GM19467 (cell line): ENCODE measurements around the gene BAX.

Experiments
- ATAC-seq: cut with Tn5 transposase; IDR thresholded peaks from one replicate; pipeline ENCODE4 v1.9.1; 2021; ENCODE audit warnings: mild to moderate bottlenecking, moderate library complexity; ENCODE audit not compliant: unreplicated experiment

The BAX gene

DNA sequence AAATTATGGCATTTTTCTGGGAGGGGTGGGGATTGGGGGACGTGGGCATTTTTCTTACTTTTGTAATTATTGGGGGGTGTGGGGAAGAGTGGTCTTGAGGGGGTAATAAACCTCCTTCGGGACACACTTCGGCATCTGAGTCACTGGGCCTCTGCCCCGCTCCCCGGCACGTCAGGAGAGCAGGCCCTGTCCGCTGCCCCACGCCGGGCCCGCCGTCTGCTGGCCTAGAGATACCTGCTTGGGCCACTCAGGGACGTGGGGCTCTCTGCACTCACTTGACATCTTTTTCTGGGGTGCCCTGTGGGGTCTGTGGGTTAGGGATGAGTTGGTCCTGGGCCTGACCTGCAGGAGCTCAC lies 7.0 kb downstream of the BAX start:
- ATAC-seq = no peak

DNA sequence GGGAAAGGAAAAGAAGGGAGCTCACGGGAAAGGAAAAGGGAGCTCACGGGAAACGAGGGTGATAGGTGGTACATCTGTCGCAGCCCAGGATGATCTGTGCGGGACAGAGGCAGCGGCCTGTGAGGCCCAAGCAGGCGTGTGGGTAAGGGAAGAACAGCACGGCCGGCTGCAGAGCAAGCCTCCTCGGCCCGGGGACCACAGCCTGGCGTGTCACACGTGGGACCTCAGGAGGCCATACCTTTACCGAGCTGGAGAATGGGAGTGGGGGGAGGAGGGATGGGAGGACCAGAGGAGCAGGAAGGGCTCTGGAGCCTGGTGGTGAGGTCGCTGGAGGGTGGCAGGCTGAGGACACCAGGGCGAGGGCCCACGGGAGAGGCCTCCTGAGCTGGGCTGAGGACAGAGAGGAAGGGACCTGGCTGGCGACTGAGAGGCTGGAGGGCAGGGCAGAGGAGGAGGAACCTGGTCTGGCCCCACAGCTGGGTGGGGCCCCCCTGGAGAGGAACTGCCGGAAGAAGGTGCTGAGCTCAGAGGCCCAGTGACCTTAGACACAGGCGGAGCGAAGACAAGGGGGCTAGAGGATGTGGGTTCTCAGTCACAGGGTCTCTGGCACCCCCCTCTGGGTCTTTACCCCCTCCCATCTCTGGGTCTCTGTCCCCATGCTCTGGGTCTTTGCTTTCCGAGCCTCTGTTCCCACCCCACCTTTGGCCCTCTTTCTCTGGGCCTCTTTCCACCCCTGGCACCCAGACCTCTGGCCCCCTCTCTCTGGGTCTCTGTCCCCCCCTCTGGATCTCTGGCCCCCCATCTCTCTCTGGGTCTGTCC lies 7.6 kb downstream of the BAX start:
- no peak for ATAC-seq

DNA sequence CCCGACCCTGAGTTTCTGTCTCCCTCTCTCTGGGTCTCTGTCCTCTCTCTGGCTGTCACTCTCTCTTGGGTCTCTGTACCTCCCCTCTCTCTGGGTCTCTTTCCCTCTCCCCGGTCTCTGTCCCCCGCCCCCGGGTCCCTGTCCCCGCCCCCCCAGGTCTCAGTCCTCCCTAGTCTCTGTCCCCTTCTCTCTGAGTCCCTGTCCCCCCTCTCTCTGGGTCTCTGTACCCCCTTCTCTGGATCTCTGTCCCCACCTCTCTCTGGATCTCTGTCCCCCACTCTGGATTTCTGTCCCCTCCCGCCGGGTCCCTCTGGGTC lies 8.1 kb downstream of the BAX start:
- ATAC-seq = no peak

DNA sequence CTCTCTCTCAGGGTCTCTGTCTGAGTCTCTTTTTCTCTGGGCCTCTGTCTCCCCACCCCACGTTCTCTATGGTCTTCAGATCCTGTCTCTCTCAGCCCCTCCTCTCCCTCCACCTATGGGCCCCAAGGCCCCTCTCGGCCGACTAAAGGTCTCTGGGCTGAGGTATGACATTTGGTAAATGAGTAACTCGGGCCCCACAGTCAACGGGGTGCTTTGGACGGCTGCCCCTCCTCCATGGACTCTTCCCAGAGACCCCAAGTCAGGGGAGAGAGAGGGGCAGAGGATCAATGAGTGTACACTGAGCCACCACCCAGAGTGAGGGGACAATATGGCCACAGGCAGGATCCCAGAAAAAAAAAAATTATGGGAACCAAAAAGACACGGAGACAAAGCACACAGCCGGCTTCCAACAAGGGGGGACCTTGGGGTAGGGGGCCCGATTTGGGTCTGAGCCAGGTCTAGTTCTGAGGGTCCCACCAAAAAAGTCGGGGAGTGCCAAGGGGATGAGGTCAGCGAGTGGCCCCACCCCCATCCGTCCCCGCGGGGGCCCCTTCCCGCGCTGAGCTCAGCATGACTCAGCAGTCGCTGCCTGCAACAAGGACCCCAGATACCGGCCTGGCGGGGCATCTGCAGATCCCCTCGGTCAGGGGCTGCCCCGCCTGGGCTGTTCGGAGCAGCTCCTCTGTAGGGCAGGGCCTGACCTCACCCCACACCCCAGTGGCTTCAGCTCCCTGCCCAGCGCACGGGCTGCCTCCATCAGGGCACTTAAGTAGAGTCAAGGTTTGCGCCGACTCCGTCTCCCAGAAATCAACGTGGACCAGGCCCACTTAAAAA lies 8.9 kb downstream of the BAX start:
- no peak for ATAC-seq

DNA sequence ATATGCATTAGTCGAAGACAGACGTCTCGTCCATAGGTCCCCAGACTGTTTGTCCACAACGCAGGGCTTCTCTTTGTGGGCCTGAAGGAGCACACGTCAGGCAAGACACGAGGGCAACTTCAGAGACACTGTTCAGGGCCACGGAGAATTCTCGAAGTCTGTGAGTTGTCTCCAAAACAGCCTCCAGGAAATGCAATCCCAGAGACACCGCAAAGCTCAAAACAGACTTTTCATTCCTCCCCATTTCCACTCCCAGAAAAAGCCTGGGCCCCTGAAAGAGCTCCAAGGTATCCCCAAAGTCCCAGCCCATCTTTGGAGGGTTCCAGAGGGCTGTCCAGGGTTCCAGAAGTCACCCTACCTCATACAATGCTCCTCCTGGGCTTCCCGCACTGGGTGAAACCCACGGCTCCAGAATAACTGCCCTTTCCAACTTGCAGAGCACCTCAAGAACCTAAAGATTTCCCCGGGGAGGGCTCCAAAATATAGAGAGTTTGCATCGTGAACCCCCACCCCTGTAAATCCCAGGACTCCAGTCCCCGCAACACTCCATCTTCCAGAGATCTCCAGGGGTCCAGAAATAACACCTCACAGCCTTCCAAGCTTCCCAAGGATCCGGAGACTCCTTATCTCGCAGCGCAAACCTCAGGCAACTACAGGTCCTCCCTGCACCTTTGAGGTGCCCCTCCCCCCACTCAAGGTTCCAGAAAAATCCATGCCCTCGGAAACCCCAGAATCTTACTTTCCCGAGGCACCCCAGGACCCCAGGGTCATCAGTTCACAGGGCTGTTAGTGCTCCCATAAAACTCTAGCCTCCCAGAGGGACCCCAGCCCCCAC lies 9.7 kb downstream of the BAX start:
- no peak for ATAC-seq

DNA sequence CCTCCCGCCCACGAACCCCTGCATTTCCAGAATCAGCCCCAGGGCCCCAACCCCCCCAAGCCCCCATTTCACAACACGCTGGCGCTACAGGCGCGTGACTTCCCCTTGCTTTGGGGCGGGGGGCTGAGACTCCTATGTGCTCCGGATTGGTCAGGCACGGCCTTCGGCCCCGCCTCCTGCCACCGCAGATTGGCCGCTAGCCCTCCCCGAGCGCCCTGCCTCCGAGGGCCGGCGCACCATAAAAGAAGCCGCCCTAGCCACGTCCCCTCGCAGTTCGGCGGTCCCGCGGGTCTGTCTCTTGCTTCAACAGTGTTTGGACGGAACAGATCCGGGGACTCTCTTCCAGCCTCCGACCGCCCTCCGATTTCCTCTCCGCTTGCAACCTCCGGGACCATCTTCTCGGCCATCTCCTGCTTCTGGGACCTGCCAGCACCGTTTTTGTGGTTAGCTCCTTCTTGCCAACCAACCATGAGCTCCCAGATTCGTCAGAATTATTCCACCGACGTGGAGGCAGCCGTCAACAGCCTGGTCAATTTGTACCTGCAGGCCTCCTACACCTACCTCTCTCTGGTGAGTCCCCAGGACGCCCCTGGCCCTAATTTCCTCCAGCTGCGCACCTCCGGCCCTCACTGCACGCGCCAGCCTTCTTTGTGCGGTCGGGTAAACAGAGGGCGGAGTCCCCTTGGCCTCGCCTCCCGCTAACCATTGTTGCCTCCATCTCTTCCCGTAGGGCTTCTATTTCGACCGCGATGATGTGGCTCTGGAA lies 10.5 kb downstream of the BAX start, which contains the start of gene FTL:
Gene FTL, plus strand, starts transcription at position 270 of the 766 bp plus-strand sequence. Its CDS starts 199 bp downstream, at position 469.
- peak; percentile 48 for ATAC-seq

DNA sequence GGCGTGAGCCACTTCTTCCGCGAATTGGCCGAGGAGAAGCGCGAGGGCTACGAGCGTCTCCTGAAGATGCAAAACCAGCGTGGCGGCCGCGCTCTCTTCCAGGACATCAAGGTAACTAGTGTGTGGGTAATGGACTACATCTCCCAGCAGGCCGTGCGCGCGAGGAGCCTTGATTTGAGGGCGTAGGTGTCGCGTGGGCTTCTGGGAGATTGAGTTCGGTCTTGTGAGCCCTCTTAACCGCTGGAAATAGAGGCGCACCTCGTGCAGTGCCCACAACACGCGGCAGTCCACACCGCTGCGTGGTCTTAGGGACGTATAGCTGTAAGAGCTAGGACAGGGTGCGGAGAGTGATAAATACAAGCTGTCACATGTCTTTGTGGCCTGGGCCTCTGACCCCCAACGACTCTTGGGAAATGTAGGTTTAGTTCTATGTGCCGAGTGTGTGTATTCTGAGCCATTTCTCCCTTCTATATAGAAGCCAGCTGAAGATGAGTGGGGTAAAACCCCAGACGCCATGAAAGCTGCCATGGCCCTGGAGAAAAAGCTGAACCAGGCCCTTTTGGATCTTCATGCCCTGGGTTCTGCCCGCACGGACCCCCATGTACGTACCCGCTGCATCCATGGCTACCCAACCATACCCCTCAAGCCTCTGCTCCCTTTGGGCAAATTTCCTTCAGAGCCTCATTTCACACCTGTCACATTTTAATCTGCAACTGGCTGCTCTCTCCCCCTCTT lies 11.3 kb downstream of the BAX start:
- peak; percentile 22 for ATAC-seq

DNA sequence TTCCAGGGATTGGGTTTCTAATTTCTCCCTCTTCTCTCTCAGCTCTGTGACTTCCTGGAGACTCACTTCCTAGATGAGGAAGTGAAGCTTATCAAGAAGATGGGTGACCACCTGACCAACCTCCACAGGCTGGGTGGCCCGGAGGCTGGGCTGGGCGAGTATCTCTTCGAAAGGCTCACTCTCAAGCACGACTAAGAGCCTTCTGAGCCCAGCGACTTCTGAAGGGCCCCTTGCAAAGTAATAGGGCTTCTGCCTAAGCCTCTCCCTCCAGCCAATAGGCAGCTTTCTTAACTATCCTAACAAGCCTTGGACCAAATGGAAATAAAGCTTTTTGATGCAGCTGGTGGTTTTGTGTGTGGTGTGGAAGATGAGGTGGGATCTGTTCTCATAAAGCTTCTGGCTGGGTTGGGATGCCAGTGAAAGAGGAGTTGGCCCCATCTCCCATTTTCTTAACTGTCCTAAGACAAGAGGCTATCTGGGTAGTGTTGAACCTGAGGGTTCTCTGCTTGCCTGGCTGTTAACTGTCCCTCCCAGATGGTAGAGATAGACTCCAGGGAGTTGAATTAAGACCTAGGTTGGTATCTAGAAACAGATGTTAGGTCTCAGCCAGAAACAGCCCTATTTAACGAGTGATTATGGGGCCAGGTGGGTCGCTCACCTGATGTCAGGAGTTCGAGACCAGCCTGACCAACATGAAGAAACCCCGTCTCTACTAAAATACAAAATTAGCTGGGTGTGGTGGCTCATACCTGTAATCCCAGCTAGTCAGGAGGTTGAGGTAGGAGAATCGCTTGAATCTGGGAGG lies 12.1 kb downstream of the BAX start:
- ATAC-seq = no peak

DNA sequence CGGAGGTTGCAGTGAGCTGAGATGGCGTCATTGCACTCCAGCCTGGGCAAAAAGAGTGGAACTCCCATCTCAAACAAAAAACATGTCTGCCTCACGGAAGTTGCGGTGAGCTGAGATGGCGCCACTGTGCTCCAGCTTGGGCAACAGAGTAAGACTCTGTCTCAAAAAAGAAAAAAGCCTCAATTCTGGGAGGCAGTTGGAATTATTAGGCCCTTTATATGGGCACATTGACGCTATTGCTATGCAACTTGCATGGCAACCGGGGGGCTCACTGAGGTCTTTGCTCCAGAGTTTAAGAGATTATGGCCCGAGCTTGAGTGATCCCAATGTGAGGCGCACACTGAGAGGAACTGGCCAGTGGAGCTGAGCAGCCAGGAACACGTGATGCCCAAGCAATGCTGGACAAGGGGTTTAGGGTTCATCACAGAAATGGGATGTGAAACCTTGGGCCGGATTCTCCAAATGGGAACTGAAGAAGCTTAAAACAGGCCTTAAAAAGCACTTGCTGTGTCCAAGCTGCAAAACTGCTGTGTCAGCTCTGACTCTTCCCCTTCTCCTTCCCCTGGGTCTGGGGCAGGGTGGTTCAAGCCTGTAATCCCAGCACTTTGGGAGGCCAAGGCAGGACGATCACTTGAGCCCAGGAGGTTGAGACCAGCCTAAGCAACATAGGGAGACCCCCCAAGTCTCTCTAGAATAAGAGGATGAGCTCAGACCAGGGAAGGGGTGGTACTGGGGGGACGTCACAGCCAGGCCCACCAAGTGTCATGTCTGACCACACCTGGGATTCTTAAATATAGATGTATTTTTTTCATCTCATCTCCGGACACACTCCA lies 12.9 kb downstream of the BAX start:
- ATAC-seq = no peak

DNA sequence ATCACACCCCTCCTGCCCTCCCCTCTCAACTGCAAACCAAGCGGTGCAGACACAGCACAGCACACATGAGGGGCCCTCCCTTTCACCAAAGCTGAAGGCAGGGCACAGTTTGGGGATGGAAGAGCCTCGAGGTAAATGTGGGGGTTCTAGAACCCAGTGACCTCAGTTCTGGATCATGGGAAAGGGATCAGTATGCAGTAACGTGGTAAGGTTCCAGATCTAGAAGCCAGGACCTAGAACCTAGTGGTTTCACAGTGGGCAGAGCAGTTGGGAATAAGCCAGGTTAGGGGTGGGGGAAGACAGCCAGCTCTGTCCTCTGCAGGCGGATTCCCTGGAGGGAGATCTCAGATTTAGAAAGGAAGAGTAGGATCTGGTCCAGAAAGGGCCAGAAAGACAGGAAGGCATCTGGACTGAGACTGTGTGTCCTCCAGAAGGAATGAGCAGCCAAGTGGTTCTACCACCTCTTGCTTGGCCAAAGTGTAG lies 13.5 kb downstream of the BAX start:
- ATAC-seq = no peak

DNA sequence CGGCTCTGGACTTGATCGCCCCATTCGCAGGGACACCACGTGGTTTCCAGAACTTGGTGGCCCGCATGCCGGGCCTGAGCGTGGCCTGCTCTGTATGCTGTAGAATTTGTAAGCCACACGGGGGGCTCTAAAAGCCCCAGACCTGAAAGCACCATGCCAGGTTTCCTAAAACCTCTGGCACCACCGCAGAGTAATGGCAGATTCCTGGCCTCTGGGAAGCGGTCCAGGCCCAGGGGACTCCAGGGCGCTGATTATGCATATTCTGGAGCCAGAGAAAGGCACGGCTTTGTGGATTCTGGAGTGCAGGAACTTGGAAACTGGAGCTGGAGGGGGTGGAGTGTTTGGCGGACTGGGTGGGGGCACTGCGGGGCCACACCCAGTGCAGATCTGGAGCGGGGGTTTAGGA lies 14.1 kb downstream of the BAX start:
- no peak for ATAC-seq

DNA sequence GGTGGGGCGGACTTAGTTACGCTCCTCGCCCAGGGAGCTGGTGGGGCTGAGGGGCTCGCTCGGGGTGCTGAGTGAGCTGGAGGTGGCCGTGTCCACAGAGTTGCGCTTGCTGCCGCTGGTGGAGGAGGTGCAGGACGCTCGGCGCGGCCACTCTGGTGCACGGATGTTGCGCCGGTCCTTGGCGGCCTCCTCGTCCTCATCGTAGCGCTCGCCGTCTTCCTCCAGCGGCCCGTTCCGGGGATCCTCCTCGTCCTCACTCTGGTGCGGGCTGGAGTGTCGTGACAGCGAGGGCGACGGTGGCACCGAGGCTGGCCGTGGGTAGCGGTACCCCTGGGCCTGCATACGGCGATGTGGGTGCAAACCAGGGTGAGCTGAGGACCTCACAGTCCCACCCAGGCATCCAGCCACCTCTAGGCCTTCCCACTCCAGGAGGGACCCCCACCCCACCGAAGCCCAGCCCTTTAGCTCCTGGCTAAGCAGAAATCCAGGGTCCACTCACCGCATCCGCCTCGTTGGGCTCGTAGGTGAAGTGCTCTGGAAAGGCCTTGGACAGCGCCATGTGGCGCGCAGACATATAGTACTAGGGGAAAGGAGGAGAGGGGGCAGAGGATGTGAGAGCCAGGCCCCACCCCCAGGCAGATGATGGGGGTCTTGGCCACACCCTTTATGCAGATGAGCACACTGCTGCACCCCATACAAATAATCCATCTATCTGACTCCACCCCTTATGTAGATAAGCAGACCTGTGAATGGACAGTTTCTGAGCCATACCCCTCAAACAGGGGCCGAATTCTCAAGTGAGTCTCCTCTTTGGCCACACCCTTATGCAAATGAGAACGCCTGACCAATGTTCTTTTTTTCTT lies 14.8 kb downstream of the BAX start:
- ATAC-seq = no peak

DNA sequence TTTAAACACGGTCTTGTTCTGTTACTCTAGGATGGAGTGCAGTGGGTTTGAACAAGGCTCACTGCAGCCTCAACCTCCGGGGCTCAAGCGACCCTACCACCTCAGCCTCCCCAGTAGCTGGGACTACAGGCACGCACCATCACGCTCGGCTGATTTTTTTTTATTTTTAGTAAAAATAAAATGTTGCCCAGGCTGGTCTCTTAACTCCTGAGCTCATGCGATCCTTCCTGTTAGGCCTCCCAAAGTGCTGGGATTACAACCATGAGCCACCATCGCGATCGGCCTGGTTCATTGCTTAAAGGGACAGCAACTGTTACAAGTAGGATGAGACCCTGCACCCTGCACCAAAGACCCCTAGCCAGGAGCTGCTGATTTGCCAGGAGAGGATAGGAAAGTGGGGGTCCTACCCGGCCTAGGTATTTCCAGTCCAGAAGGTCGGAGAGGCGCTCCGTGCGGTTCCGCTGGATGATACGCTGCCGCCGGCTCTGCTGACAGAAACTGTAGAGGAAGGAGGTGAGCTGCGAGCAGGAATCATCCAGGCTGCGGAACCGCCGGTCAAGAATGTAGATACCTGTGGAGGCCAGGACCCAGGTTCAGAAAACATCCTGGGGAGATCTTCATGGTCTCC lies 15.6 kb downstream of the BAX start:
- ATAC-seq = no peak

DNA sequence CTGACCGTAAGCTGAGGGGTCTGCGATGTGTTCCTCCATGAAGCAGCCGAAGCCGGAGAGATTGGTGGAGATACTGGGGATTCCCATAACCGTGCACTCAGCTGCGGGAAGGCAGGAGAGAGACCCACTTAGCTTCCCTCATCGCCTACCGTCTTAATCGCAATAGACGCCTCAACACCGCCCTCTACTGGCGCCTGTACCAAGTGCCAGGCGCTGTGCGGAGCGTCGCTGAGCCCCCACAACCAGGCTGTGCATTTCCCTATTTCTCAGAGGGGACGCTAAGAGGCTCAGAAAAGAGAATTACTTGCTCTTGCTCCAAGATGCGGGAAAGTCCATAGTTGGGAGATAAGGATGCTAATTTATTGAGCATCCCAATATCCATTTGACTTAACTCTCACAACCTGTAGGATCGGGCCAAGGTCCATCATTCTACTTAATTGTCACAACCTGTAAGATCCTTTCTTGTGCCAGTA lies 16.3 kb downstream of the BAX start:
- ATAC-seq = no peak

DNA sequence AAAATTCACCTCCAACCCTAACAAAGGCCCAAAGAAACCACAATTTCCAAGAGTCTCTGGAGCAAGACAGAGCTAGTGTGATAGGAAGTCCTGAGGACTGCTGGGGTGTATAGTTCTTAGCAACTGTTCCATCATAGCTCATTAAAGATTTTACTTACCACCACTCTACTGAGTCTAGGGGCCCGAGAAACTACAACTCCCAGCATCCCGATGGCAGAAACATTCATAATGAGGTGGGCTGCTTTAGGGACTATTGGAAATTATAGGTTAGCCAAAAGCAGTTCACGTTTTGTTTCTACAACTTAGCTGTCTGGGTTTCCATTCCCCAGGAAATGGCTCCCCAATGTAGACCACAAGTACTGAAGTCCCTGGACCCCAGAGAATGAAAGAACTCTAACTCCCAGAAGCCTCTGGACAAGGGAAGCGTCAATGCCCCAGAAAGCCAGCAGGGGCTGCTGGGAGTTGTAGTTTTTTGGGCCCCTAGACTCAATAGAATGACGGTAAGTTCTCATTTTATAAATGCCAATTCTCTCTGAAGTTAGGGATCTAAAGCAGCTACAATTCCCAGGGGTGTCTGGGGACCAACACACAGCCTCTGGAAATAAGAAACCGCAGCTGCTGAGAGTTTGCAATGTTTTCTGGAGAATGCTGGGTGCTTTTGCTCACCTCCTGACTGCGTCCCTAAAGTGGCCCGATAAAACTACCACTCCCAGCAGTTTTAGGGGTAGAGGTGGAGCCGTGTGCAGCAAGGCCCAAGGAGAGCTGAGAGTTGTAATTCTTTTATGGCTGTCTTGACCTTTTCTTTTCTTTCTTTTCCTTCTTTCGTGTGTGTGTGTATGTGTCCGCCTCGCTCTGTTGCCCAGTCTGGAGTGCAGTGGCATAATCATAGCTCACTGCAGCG lies 21.5 kb downstream of the BAX start:
- no peak for ATAC-seq

DNA sequence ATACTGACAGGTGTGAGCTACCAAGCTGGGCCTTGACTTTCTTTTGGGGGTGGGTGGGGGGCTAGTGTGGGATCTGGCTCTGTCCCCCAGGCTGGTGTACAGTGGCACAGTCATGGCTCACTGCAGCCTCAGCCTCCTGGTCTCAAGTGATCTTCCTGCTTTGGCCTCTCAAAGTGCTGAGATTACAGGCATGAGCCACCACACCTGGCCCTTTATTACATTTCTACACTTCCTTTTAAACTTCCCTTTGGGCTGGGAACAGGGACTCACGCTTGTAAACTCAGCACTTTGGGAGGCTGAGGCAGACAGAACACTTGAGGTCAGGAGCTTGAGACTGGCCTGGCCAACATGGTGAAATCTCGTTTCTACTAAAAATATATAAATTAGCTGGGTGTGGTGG lies 22.4 kb downstream of the BAX start:
- no peak for ATAC-seq
